SK-MEL-5 (cell line): ENCODE results near the gene GADD45G. TPM values are rescaled to one million over a fixed set of nuclear protein-coding genes. Genes with fewer than 3 reads are reported as not detected.

Experiments
- DNase-seq: peaks from one replicate; pipeline ENCODE4 v3.0.0-alpha.2; 2016; ENCODE audit warnings: low read depth, low spot score
- in situ Hi-C: cut with HindIII; loops from 2 replicates; pipeline ENCODE4 v1.10.0; 2016; ENCODE audit warnings: low sequenced_read_pairs, high pct_unique_total_duplicates, low pct_unique_long_range_greater_than_20kb
- total RNA-seq: library from RNA; depleted of rRNA; stranded (reverse); fragments of >200 nt; shearing (Covaris generic); gene quantifications from 2 replicates; pipeline ENCODE4 v1.2.3, GENCODE V29; 2014

The GADD45G gene
- total RNA-seq, 1 experiment from 2014 or later = not detected

DNA sequence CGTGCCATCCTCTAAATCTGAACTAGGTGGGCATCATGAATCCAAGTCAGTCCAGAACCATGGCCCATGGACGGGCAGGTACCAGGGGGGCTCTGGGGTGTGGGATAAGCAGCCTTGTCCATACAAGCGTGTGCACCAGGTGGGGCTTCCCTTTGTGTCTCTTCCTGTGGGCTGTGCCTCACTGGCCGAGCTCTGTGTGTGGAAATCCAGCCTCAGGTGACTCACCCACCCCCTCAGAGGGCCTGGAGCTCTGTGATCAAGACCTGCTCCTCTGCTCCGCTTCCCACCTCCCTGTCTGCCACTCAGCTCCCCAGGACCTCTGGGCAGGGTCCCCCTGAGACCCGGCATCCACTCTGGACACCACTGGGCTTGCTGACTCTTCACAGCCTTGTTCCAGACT lies 33.0 kb downstream of the GADD45G start:
- in situ Hi-C loops = no loop called here
- no peak for DNase-seq

GRCh38 chr9:89638359-89638758 lies 33.5 kb downstream of the GADD45G start:
- DNase-seq = no peak
- in situ Hi-C loops = no loop called here

DNA sequence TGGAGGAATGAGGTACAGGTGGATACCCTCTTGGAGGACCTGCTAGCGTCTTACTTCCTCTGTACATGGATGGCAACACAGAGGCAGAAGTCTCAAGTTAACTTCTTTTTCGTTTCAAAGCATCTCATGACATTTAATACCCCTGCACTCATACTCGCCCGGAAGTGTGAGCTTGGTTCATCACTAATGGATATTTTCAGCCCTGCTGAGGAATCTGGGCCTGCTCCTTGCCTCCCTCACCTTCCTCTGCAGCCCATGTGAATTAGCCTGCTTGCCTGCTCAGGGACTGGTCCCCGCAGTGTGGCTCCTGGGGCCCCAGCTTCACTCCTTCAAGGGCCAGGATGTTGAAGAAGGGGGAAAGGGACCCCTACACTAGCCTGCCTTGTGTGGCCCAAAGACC lies 34.1 kb downstream of the GADD45G start:
- no peak for DNase-seq
- in situ Hi-C loops = no loop called here

- in situ Hi-C loops = no loop called here
- DNase-seq = no peak
Observed at GRCh38 chr9:89639367-89639795, 34.6 kb downstream of the GADD45G start.

DNA sequence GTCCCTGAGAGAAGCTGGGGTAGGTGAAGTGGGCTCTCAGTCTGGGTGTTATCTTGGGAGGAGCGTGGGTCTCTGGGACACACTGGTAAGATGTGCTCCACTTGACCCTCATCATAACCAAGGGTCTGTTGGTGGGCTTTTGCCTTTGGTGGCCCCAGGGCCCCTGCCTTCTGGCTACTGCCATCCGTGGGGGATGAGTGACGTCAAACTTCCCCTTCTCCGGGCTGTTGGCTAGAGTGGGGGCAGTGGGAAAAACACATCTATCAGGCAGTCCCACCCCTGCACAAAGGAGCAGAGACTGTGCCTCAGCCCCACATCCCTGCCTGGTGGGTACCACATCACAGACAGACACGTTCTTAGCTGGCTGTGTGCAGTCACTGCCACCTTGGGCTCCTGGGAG lies 35.1 kb downstream of the GADD45G start:
- in situ Hi-C loops = no loop called here
- no peak for DNase-seq

DNA sequence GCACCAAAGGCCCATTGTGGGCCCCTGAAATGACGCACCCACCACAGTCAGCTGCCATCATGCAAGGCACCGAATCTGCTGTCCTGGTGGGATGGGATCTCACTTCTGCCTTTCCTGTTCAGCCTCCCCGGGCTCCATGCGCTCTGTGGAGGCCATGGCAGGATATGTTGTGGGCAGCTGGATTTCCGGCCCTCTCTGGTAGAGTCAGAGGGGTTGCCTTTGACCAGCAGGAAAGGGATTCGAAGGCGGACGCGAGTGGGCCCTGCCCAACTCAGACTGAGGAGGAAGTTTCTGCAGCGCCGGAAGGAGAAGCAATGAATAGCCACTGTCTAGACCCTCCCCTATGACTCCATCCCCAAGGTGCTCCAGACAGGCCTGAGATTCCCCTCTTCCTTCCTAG lies 35.5 kb downstream of the GADD45G start:
- in situ Hi-C loops = no loop called here
- no peak for DNase-seq

DNA sequence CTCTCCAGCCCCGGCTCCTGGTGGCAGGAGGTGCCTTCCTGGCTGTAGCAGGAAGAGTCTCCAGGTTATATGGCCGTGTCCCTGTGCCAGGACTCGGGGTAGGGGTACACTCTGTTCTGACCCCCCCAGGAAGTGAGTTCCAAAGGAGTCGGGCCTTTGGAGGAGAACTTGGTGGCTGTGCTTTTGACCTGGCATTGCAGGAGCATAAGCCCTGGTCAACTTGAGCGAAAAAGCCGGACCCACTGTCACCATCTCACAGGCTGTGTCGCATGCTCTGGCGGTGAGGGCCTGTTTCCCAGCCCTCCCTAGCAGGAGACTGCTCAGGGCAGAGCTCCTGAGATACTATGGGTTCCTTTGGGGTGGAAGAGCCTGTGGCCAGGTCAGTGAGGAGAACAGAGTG lies 36.0 kb downstream of the GADD45G start:
- in situ Hi-C loops = no loop called here
- DNase-seq = no peak

DNA sequence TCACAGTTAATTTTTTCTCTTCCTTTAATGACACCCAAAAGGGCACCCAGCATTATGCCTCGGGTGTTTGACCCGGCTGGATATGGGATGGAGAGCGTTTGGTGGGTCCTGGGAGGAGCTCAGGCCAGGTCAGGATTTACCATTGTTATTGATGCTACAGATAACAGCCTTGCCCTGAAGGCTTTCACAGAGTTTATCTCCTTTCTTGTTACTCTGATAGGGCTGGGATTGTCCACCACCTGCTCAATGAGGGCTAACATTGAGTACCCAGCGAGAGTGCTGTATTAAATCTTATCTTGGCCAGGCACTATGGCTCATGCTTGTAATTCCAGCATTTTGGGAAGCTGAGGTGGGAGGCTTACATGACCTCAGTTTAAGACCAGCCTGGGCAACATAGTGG lies 37.2 kb downstream of the GADD45G start:
- DNase-seq = no peak
- in situ Hi-C loops = no loop called here

- DNase-seq = no peak
- in situ Hi-C loops = no loop called here
Observed at GRCh38 chr9:89642789-89643188, 38.0 kb downstream of the GADD45G start.

- in situ Hi-C loops = no loop called here
- no peak for DNase-seq
Observed at GRCh38 chr9:89646189-89646939, 41.6 kb downstream of the GADD45G start.

DNA sequence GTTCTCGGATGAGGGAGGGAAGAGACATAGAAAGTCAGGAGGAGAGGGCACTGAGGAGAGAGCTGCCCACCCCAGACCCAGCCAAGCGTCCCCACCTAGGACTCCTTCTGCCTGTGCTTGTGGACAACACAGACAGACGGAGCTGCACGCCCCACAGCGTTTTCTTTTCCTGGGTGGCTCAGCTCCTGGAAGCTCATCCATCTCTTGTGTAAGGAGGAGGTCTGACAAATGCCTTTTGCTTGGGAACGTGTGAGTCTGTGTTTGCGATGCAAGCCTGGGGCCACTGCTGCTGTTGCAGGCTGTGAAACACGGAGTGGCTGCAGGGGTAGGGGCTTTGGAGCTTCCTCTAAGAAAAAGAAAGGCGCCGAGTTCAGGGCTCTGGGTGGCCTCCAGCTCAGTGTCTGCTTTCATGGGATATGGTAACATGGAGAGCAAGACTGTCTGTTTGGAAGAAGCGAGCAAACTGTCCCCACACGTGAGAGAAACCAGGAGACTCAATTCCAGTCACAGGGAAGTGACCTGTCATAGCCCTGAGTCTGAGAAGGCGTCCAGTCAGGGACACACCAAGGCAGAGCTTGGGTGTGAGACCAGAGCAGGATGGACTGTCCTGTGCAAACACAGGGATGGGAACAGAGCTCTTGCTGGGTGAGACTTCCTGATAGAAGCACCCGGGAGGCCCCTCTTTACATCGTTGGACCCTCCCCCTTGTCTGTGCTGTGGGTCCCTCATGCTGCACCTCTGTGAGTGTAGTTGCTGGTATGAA lies 42.7 kb downstream of the GADD45G start:
- in situ Hi-C loops = no loop called here
- DNase-seq = no peak

DNA sequence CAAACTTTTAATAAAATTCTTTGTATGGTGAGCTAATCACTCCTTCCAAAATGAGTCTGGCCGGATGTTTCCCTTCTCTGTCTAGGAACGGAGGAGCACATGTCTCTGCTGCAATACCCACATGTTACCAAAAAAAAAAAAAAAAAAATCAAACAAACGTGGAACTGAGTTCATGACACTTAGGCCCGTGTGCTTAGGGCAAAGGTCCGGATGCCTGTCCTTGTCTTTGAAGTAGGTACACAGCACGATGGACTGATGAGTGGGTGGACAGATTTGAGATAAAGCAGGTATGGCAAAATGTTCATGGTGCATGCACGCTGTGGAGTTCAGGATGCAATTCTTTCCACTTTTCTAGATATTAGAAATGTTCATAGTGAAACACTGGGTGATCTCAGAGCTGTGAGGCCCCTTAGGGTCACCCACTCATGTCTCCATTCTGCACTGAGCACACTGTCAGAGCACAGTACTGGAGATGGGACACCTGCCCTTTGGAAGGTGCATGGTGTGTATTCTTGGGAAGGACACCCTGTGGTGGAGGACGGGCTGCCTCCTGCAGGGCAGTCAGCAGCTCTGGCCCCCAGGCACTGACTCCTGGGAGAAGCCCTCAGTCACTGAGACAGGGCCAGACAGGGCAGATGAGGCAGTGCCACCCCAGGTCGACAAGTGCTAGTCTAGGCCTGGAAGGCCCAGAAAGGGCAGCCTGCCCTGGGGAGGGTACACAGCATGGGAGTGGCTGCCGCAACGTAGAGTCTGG lies 43.6 kb downstream of the GADD45G start:
- in situ Hi-C loops = no loop called here

DNA sequence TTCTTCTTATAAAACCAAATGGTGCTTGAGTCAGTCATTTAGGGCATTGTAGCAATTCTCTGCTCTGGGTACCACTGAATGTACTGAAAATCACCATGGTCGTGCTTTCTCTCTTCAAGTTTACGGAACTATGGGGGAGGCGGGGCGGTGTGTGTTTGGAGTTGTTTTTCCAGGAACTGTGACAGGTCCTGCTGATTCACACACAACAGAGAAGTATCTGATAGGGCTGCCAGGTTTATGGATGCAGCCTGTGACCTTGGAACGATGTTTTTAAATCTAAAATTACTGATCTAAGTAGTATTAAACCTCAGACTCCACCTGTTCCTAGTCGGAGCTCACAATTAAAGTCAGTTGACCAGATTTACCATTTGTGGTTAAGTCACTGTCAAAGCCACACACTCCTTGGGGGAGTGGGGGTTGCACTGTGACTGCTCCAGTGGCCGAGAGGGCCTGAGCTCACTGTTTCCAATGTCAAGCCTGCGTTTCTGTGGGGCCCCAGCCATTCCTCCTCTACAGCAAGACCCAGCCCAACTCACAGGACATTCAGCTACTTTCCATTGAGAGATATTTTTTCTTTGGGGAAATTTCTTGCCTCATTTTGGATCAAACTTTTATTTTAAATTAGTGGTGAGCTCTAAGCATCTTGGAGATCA lies 44.4 kb downstream of the GADD45G start:
- in situ Hi-C loops = no loop called here
- no peak for DNase-seq

More for the DNA sequence above, 43.6 kb downstream of the GADD45G start:
- no peak for DNase-seq

DNA sequence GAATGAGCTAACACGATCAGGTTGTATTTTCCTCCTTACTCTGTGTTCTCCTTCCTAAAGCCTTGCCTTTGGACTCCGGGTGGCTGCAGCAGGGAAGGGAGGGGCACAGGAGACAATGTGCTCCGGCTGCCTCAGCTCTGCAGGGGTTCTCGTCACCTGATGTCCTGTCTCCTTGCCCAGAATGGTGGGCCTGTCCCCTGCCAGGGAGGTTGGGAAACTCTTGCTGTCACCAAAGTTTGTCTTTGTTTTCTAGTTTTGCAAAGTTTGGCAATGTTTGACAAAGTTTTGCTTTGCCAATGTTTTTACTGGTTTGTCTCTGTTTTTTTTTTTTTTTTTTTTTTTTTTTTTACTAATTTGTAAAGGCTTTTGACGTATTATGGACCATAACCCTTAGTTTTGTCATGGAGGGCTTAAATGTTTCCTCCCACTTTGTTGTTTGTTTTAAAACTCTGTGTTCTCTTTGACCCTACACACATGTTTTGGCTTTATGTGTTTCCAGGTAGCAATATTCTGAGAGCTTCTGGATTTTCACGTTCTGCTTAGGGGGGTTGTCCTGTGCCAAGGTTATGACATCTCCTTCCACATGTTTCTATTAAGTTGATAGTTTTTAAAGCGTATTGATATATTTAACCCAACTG lies 49.3 kb downstream of the GADD45G start:
- in situ Hi-C loops = no loop called here

GRCh38 chr9:89655056-89655989 lies 50.5 kb downstream of the GADD45G start:
- DNase-seq = no peak
- in situ Hi-C loops = no loop called here

More for the DNA sequence above, 49.3 kb downstream of the GADD45G start:
- DNase-seq = no peak
